C4-2B (cell line): ENCODE measurements around the gene ELMO1.

Source experiments
- ZFX ChIP-seq: fragments of 450-650 bp; IDR thresholded peaks from 2 replicates; pipeline ENCODE4 v1.6.1; 2017
- TF ChIP-seq, protein P1 (sequence below): fragments of 450-650 bp; conservative IDR thresholded peaks from 2 replicates; pipeline ENCODE4 v1.5.1; 2017; ENCODE audit warnings: mild to moderate bottlenecking

DNA sequence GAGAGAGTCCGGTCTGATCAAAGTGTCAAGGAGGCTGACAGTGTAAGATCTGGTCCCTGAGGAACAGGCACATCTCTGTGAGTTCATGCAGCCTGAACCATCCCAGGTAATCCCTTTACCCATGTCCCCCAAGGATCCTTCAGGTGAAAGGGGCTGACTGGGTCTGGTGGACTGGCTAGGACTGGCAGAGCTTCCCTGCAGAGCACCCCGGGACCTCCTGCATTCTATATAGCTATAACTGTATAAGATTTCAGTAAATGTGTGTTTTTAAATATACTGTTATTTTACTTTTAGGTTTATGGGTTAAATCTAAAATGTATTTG, 246.8 kb downstream of the ELMO1 start:
- TF ChIP-seq, protein P1, sequence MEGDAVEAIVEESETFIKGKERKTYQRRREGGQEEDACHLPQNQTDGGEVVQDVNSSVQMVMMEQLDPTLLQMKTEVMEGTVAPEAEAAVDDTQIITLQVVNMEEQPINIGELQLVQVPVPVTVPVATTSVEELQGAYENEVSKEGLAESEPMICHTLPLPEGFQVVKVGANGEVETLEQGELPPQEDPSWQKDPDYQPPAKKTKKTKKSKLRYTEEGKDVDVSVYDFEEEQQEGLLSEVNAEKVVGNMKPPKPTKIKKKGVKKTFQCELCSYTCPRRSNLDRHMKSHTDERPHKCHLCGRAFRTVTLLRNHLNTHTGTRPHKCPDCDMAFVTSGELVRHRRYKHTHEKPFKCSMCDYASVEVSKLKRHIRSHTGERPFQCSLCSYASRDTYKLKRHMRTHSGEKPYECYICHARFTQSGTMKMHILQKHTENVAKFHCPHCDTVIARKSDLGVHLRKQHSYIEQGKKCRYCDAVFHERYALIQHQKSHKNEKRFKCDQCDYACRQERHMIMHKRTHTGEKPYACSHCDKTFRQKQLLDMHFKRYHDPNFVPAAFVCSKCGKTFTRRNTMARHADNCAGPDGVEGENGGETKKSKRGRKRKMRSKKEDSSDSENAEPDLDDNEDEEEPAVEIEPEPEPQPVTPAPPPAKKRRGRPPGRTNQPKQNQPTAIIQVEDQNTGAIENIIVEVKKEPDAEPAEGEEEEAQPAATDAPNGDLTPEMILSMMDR: peak; percentile 65
- no peak for TF ChIP-seq ZFX
